HEK293 (cell line): Measurements from ENCODE around the gene PFN2.

Experiments
- EGR2 ChIP-seq: fragments of 450-650 bp; formaldehyde crosslinking; IDR thresholded peaks from 2 replicates; pipeline ENCODE4 v1.5.1; 2016; ENCODE audit warnings: low read depth, missing biosample characterization, missing genetic modification characterization
- GFI1B ChIP-seq: fragments of 450-650 bp; formaldehyde crosslinking; IDR thresholded peaks from 2 replicates; pipeline ENCODE4 v1.5.1; 2016; ENCODE audit warnings: missing biosample characterization, missing genetic modification characterization
- GLIS1 ChIP-seq: fragments of 450-650 bp; formaldehyde crosslinking; IDR thresholded peaks from 2 replicates; pipeline ENCODE4 v1.5.1; 2016; ENCODE audit warnings: missing biosample characterization, missing genetic modification characterization
- KLF7 ChIP-seq: fragments of 450-650 bp; formaldehyde crosslinking; IDR thresholded peaks from 2 replicates; pipeline ENCODE4 v1.5.1; 2016; ENCODE audit warnings: missing biosample characterization, missing genetic modification characterization, borderline replicate concordance
- KLF8 ChIP-seq: fragments of 450-650 bp; formaldehyde crosslinking; IDR thresholded peaks from 2 replicates; pipeline ENCODE4 v1.5.1; 2016; ENCODE audit warnings: missing biosample characterization, missing genetic modification characterization
- PRDM10 ChIP-seq: fragments of 450-650 bp; formaldehyde crosslinking; IDR thresholded peaks from 2 replicates; pipeline ENCODE4 v1.5.1; 2016; ENCODE audit warnings: missing biosample characterization, missing genetic modification characterization
- REPIN1 ChIP-seq: fragments of 450-650 bp; formaldehyde crosslinking; IDR thresholded peaks from 2 replicates; pipeline ENCODE4 v1.5.1; 2017; ENCODE audit warnings: missing biosample characterization, missing genetic modification characterization, low read depth
- ZFP69B ChIP-seq: fragments of 450-650 bp; formaldehyde crosslinking; IDR thresholded peaks from 2 replicates; pipeline ENCODE4 v1.5.1; 2016; ENCODE audit warnings: missing biosample characterization, missing genetic modification characterization
- ZNF140 ChIP-seq: fragments of 450-650 bp; formaldehyde crosslinking; IDR thresholded peaks from 2 replicates; pipeline ENCODE4 v1.5.1; 2016; ENCODE audit warnings: missing biosample characterization, missing genetic modification characterization
- ZNF19 ChIP-seq: fragments of 450-650 bp; formaldehyde crosslinking; IDR thresholded peaks from 2 replicates; pipeline ENCODE4; 2016; ENCODE audit warnings: missing biosample characterization, missing genetic modification characterization, low read depth
- ZNF221 ChIP-seq: fragments of 450-650 bp; formaldehyde crosslinking; IDR thresholded peaks from 2 replicates; pipeline ENCODE4 v1.5.1; 2017; ENCODE audit warnings: missing biosample characterization, missing genetic modification characterization, borderline replicate concordance
- ZNF239 ChIP-seq: fragments of 450-650 bp; formaldehyde crosslinking; IDR thresholded peaks from 2 replicates; pipeline ENCODE4 v1.5.1; 2016; ENCODE audit warnings: missing biosample characterization, missing genetic modification characterization
- ZNF292 ChIP-seq: fragments of 450-650 bp; formaldehyde crosslinking; IDR thresholded peaks from 2 replicates; pipeline ENCODE4 v1.5.1; 2016; ENCODE audit warnings: low read depth, missing biosample characterization, missing genetic modification characterization, borderline replicate concordance
- ZNF341 ChIP-seq: fragments of 450-650 bp; formaldehyde crosslinking; IDR thresholded peaks from 2 replicates; pipeline ENCODE4; 2016; ENCODE audit warnings: low read depth, missing biosample characterization, missing genetic modification characterization
- ZNF366 ChIP-seq: fragments of 450-650 bp; formaldehyde crosslinking; conservative IDR thresholded peaks from 2 replicates; pipeline ENCODE4 v1.5.1; 2016; ENCODE audit warnings: missing biosample characterization, missing genetic modification characterization
- ZNF404 ChIP-seq: fragments of 450-650 bp; formaldehyde crosslinking; IDR thresholded peaks from 2 replicates; pipeline ENCODE4 v1.5.1; 2017; ENCODE audit warnings: missing biosample characterization, missing genetic modification characterization
- ZNF544 ChIP-seq: fragments of 450-650 bp; formaldehyde crosslinking; IDR thresholded peaks from 2 replicates; pipeline ENCODE4 v1.5.0; 2017; ENCODE audit warnings: missing biosample characterization, missing genetic modification characterization
- ZNF596 ChIP-seq: fragments of 450-650 bp; IDR thresholded peaks from 2 replicates; pipeline ENCODE4 v1.5.0; 2018; ENCODE audit warnings: missing biosample characterization, mild to moderate bottlenecking, missing genetic modification characterization, moderate library complexity
- ZNF600 ChIP-seq: fragments of 450-650 bp; formaldehyde crosslinking; IDR thresholded peaks from 2 replicates; pipeline ENCODE4 v1.5.1; 2016; ENCODE audit warnings: missing biosample characterization, missing genetic modification characterization
- ZNF658 ChIP-seq: fragments of 450-650 bp; formaldehyde crosslinking; IDR thresholded peaks from 2 replicates; pipeline ENCODE4; 2016; ENCODE audit warnings: missing biosample characterization, missing genetic modification characterization
- ZSCAN23 ChIP-seq: fragments of 450-650 bp; formaldehyde crosslinking; IDR thresholded peaks from 2 replicates; pipeline ENCODE4 v1.5.1; 2016; ENCODE audit warnings: missing biosample characterization, missing genetic modification characterization
- TF ChIP-seq, protein P1 (sequence below): fragments of 450-650 bp; formaldehyde crosslinking; conservative IDR thresholded peaks from 2 replicates; pipeline ENCODE4 v1.5.1; 2016; ENCODE audit warnings: low read depth, missing biosample characterization, missing genetic modification characterization
- TF ChIP-seq, protein P2 (sequence below): fragments of 450-650 bp; formaldehyde crosslinking; IDR thresholded peaks from 2 replicates; pipeline ENCODE4 v1.5.1; 2017; ENCODE audit warnings: missing biosample characterization, missing genetic modification characterization
- TF ChIP-seq, protein P3 (sequence below): fragments of 450-650 bp; formaldehyde crosslinking; IDR thresholded peaks from 2 replicates; pipeline ENCODE4 v1.5.1; 2016; ENCODE audit warnings: missing biosample characterization, missing genetic modification characterization
- TF ChIP-seq, protein P4 (sequence below): fragments of 450-650 bp; formaldehyde crosslinking; IDR thresholded peaks from 2 replicates; pipeline ENCODE4 v1.5.1; 2016; ENCODE audit warnings: missing biosample characterization, missing genetic modification characterization

Gene PFN2

GRCh38 chr3:149969940-149970715, 567 bp downstream of the PFN2 start (continued):
- TF ChIP-seq, protein P1, sequence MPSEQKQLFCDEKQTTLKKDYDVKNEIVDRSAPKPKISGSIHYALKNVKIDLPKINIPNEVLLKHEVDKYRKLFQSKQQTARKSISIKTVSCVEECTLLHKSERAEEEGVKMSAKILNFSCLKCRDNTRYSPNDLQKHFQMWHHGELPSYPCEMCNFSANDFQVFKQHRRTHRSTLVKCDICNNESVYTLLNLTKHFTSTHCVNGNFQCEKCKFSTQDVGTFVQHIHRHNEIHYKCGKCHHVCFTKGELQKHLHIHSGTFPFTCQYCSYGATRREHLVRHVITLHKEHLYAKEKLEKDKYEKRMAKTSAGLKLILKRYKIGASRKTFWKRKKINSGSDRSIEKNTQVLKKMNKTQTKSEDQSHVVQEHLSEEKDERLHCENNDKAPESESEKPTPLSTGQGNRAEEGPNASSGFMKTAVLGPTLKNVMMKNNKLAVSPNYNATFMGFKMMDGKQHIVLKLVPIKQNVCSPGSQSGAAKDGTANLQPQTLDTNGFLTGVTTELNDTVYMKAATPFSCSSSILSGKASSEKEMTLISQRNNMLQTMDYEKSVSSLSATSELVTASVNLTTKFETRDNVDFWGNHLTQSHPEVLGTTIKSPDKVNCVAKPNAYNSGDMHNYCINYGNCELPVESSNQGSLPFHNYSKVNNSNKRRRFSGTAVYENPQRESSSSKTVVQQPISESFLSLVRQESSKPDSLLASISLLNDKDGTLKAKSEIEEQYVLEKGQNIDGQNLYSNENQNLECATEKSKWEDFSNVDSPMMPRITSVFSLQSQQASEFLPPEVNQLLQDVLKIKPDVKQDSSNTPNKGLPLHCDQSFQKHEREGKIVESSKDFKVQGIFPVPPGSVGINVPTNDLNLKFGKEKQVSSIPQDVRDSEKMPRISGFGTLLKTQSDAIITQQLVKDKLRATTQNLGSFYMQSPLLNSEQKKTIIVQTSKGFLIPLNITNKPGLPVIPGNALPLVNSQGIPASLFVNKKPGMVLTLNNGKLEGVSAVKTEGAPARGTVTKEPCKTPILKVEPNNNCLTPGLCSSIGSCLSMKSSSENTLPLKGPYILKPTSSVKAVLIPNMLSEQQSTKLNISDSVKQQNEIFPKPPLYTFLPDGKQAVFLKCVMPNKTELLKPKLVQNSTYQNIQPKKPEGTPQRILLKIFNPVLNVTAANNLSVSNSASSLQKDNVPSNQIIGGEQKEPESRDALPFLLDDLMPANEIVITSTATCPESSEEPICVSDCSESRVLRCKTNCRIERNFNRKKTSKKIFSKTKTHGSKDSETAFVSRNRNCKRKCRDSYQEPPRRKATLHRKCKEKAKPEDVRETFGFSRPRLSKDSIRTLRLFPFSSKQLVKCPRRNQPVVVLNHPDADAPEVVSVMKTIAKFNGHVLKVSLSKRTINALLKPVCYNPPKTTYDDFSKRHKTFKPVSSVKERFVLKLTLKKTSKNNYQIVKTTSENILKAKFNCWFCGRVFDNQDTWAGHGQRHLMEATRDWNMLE (tag by site-specific recombination) = no peak
- TF ChIP-seq ZNF658 (no peak), KLF7 (tag by site-specific recombination) (no peak), ZNF341 (tag by site-specific recombination) (peak; percentile 64), ZNF544 (tag by site-specific recombination) (no peak), EGR2 (tag by site-specific recombination) (peak; percentile 70), ZFP69B (no peak), ZNF292 (no peak), ZNF596 (tag by site-specific recombination) (no peak), PRDM10 (tag by site-specific recombination) (no peak), ZNF140 (no peak), ZNF404 (no peak), GLIS1 (tag by site-specific recombination) (no peak), GFI1B (tag by site-specific recombination) (no peak), REPIN1 (no peak), KLF8 (tag by site-specific recombination) (no peak), ZNF221 (tag by site-specific recombination) (no peak), ZNF366 (no peak), ZNF239 (tag by site-specific recombination) (no peak), ZNF19 (no peak), ZNF600 (tag by site-specific recombination) (no peak), ZSCAN23 (tag by site-specific recombination) (no peak)
- TF ChIP-seq, protein P2, sequence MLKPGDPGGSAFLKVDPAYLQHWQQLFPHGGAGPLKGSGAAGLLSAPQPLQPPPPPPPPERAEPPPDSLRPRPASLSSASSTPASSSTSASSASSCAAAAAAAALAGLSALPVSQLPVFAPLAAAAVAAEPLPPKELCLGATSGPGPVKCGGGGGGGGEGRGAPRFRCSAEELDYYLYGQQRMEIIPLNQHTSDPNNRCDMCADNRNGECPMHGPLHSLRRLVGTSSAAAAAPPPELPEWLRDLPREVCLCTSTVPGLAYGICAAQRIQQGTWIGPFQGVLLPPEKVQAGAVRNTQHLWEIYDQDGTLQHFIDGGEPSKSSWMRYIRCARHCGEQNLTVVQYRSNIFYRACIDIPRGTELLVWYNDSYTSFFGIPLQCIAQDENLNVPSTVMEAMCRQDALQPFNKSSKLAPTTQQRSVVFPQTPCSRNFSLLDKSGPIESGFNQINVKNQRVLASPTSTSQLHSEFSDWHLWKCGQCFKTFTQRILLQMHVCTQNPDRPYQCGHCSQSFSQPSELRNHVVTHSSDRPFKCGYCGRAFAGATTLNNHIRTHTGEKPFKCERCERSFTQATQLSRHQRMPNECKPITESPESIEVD (tag by site-specific recombination) = no peak
- TF ChIP-seq, protein P3, sequence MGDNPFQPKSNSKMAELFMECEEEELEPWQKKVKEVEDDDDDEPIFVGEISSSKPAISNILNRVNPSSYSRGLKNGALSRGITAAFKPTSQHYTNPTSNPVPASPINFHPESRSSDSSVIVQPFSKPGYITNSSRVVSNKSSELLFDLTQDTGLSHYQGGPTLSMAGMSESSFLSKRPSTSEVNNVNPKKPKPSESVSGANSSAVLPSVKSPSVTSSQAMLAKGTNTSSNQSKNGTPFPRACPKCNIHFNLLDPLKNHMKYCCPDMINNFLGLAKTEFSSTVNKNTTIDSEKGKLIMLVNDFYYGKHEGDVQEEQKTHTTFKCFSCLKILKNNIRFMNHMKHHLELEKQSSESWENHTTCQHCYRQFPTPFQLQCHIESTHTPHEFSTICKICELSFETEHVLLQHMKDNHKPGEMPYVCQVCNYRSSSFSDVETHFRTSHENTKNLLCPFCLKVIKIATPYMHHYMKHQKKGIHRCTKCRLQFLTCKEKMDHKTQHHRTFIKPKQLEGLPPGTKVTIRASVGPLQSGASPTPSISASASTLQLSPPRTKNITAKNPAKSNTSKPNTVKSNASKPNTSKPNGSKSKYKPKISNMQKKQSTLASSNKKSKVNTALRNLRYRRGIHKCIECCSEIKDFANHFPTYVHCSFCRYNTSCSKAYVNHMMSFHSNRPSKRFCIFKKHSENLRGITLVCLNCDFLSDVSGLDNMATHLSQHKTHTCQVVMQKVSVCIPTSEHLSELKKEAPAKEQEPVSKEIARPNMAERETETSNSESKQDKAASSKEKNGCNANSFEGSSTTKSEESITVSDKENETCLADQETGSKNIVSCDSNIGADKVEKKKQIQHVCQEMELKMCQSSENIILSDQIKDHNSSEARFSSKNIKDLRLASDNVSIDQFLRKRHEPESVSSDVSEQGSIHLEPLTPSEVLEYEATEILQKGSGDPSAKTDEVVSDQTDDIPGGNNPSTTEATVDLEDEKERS (tag by site-specific recombination) = no peak
- TF ChIP-seq, protein P4, sequence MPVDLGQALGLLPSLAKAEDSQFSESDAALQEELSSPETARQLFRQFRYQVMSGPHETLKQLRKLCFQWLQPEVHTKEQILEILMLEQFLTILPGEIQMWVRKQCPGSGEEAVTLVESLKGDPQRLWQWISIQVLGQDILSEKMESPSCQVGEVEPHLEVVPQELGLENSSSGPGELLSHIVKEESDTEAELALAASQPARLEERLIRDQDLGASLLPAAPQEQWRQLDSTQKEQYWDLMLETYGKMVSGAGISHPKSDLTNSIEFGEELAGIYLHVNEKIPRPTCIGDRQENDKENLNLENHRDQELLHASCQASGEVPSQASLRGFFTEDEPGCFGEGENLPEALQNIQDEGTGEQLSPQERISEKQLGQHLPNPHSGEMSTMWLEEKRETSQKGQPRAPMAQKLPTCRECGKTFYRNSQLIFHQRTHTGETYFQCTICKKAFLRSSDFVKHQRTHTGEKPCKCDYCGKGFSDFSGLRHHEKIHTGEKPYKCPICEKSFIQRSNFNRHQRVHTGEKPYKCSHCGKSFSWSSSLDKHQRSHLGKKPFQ (tag by site-specific recombination) = no peak
